H54 (cell line): ENCODE measurements around the gene MDM4.

Experiments used
- DNase-seq: peaks from one replicate; pipeline ENCODE4 v3.0.0; 2011; ENCODE audit warnings: low spot score, mixed read lengths; ENCODE audit not compliant: insufficient read length
- FAIRE-seq: peaks from 3 replicates; lab custom pipeline; 2011; peaks lifted over from hg19 to GRCh38; lab: Jason Lieb, UNC
- POLR2A ChIP-seq: IDR thresholded peaks from 2 replicates; pipeline ENCODE4 v1.6.1; 2011; ENCODE audit warnings: low read depth, mild to moderate bottlenecking, low read length

The MDM4 gene, protein sequence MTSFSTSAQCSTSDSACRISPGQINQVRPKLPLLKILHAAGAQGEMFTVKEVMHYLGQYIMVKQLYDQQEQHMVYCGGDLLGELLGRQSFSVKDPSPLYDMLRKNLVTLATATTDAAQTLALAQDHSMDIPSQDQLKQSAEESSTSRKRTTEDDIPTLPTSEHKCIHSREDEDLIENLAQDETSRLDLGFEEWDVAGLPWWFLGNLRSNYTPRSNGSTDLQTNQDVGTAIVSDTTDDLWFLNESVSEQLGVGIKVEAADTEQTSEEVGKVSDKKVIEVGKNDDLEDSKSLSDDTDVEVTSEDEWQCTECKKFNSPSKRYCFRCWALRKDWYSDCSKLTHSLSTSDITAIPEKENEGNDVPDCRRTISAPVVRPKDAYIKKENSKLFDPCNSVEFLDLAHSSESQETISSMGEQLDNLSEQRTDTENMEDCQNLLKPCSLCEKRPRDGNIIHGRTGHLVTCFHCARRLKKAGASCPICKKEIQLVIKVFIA

DNA sequence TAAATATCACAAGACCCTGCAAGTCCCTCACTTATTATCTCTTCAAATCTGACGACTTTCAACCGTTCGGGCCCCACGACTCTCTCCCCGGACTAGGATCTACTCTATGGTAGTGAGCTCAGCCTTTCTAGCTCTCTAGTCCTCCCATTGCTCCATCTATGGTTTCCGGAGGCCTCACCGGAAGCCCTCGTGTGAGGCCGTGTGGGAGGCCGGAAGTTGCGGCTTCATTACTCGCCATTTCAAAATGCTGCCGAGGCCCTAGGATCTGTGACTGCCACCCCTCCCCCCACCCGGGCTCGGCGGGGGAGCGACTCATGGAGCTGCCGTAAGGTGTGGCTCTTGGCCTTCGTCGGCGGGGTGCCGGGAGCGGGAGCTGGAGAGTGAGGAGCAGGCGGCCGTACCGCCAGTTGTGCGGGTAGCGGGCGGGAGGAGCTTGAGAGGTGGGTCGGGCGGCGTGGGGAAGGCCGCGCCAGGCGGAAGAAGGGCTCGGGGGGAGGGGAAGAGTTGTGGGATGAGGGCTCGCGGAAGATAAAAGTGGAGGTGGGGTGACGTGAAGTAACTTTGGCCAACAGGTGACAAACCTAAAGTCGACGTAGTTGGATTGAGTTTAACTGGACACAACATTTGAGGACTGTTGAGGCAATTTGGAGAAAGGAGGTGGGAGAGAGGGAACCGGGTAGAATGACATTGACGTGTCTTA is at the start of gene MDM4:
TSS of gene MDM4 (plus strand) at position 227 of the 700 bp plus-strand sequence. CDS start 9,113 bp downstream, outside the sequence.
- DNase-seq: peak; percentile 85
- peak; percentile 73 for FAIRE-seq
- TF ChIP-seq POLR2A: peak; percentile 57

DNA sequence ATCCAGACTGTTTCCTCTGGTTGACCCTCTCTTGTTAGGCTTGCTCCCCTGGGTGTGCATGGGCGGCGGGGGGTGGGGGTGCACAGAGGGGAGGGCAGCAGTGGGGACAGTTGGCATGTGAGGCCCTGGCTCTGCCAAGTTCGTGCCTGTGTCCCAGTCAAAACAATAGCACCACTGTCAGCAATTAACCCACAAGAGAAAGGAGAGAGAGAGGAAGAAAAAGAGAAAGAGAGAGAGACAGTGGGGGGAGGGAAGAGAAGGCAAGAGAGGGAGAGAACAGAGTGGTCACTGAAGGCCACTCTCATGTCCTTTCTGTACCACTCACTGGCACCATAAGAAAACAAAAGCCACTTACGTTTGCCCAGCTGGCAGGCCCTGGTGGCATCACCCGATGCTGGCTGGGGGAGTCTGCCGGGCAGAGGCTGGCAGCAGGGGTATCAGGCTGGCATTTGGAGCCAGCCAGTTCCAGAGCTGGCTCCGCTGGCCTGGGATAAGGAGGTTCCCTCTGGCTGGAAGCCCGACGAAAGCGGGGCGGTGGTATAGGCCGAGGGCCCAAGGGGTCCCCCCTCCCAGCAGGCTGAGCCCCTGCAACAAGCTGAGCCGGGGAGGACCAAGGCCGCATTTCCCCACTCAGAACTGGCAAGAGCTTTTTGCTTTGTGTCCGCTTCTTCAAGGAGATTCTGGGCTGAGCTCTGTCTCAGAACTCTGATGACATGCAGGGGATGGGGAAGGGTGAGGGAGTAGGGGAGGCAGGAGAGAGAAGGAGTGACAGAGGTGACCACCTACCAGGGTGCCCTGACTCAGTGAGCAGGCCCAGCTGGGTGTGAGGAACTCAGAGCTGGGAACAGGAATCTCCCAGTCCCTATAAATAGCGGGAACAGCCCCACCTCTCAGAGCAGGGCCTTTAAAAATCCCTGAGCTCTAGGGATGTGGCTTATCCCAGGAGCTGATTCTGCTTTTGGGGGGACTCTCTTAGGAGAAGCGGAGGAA is 49.5 kb upstream of the MDM4 start:
- DNase-seq (no peak), FAIRE-seq (no peak)
- TF ChIP-seq POLR2A: no peak

DNA sequence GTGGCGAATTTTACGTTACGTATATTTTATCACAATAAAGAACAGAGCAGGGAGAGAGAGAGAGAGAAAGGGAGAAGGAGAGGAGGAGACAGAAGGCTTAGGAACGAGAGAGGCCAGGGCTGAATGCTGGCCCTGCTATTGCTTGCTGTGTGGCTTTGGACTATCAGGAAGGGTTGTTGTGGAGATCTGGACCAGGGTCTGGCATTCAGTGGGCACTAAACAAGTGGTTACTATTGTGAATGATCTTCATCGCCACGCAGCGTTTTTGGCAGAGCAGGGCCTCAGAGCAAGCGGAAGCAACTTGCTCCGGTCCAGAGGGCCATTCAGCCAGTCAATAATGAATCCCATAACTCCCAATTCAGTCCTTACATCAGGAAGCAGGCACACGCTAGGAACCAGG is 48.0 kb upstream of the MDM4 start:
- TF ChIP-seq POLR2A: no peak
- DNase-seq: no peak
- FAIRE-seq: no peak

DNA sequence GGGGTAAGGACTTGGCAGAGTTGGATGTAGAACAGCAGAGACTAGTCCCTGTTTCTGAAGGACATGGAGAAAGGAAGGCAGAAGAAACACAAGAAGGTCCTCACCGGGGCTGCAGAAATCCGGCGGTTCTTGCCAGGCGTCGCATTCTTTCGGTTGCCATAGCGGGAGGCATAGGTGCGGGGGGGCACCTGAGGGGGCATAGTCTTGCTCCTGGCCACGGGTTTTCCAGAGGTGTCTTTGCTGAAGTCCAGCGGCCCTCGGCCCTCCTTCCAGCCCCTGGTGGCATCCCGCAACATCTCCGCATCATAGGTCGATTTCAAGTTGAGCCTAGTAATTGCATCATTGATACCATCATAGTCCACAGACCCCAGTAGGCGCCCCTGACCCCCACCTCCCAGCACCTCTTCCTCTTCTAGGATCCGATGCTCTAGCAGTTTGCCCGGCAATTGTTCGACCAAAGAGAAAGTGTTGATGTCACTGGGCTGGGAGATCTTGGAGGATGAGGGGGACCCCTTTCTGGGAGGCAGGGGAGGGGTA is 47.4 kb upstream of the MDM4 start:
- FAIRE-seq: no peak
- no peak for TF ChIP-seq POLR2A
- DNase-seq: no peak

DNA sequence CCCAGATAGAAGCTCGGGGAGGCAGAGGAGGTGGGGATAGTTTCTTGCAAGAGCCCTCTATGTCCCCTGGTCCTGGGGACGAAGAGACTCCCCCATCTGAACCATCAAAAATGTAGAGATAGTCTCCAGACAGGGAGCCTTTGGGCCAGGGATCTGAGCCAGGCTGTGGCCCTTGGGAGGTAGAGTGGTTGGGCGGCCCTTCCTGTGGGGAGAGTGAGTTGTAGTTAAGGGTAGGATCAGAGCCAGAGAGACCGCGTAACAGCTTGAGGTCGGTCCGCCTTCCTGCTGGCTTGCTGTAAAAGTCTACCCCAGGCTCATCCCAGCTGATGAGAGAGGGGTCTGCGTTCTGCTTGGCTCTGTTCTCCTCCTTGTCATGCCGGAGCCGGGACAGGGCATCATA is 46.9 kb upstream of the MDM4 start:
- FAIRE-seq (no peak), DNase-seq (no peak)
- no peak for TF ChIP-seq POLR2A

DNA sequence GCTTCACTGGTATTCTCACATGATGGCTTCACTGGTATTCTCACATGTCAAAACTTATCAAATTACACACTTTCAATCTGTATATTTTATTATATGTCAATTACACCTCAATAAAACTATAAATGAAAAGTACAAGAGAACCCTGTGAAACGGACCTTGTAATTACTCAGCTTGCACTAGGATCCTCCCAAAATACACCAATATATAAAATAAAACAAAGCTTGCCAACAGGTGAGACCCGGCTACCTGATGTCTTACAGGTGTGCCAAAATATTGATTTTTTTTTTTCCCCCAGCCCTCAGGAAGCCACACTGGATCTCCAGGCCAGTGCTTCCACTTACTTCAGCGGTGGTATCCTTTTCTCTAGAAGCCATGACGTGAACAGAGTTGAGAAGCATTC is 44.5 kb upstream of the MDM4 start:
- no peak for DNase-seq
- no peak for FAIRE-seq
- no peak for TF ChIP-seq POLR2A

DNA sequence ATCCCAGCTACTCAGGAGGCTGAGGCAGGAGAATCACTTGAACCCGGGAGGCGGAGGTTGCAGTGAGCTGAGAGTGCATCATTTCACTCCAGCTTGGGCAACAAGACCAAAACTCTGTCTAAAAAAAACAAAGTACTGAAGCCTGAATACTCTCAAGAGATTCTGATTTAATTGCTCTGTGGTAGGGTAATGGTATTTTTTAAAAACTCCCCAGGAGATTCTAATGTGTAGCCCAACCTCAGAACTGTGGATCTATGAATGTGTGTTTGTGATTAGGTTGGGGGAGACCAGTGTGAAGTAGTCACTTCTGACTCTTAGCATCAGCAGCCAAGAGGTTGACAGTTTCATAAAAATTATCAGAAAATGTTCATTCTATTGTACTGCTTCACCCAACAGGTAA is 43.5 kb upstream of the MDM4 start:
- TF ChIP-seq POLR2A: no peak
- FAIRE-seq: no peak

DNA sequence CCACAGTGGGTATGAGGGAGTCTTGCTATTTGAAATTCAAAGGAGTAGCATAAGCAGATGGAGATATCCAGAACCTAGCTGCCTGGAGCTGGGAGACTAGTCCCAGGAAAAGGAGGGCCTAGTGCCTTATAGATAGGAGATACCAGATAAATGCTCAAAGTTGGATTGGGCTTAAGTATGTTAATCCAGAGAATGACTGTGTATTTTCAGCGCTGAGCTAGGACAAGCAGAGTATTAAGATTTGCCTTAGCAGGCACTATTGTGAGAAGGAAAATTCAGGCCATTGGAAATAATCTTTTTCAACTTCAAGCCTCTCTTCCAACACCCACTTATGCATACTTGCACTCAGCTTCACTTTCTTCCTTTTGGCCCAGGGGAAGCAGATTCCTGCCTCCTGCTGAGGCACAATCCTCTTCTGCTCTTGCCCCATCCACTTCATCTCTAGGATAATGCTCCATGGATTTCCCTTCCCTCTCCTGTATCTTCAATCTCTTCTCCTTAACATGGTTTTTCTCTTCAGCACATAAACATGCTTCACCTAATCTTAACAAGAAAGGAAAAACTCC is 42.7 kb upstream of the MDM4 start:
- DNase-seq (no peak), FAIRE-seq (no peak)
- TF ChIP-seq POLR2A: no peak

More for the DNA sequence above, 43.5 kb upstream of the MDM4 start:
- no peak for DNase-seq

DNA sequence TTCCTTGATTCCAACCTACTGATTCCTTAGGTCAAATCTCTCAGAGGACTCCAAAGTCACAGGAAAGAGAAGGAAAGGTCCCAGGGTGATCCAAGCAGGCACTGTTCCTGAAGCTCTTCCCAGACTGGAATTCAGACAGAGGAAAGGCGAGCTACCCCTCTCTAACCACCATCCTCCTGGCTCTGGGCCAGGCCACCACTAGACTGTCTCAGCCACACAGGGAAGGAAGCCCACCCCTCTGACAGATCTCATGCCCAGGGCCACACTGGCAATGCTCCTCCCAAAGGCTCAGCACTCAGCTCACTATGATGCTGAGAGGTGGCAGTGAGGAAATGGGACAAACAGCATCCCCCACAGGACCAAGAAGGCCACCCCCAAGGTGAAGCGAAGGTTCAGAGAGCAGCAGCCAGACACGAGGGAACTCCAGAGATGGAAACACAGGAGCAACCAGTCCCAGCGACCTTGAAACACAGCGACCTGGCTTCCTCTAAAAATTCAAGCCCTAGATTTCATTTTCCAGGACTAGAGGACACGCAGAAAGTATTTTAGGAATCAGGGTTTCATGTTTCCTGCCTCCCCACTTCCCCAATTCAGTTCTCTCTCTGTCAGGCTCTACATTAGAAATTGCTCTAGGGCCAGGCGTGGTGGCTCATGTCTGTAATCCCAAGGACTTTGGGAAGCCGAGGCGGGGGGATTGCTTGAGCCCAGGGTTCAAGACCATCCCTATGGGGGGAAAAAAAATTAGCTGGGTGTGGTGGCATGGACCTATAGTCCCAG is 40.4 kb upstream of the MDM4 start:
- FAIRE-seq (no peak), DNase-seq (no peak)
- no peak for TF ChIP-seq POLR2A

DNA sequence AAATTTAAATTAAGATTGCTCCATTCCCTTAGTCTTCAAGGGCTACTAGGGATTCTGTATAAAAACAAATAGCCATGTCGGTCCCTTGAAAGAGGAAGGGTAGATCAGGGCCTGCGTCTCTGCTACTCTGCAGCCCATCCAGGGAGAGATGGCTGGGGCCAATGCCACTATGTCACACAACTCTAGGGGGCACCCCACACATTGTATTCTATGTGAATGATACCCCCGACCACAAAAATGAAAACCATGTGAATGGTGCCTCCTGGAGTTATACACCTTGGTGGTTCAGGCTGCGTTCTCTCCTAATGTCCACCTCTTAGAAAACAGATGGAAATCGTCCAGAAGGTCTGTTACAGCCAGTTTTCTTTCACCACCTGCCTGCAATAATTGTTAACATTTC is 39.6 kb upstream of the MDM4 start:
- no peak for TF ChIP-seq POLR2A
- DNase-seq (no peak), FAIRE-seq (no peak)

DNA sequence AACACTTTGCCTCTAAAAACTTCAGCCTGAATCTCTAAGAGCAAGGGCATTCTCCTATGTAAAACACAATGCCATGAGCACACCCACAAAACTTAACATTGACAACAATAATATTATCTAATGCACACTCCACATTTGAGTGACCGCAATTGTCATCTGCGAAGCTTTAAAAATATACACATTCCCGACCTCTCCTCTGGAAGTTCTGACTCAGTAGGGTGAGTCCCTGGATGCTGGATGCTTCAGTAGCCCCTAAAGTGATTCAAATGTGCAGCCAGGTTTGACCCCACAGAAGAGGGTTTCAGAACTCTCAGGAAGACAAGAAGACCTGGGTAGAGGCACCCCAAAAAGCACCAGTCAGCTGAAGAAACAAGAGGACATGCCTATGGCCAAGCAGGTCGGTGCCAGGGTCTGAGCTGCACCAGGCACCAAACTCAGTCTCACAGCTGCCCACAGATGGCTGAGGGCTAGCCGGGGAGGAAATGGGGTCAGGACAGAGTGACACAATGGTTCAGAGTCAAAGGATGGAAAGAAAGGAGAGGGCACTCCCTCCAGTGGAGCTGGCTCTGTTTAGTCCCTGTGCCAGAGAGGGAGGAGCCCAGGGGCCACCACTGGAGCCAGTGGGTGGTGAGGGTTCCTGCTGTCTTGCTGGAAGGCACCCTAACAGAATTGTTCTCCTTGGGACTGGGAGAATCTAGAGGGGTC is 39.0 kb upstream of the MDM4 start:
- no peak for FAIRE-seq
- no peak for TF ChIP-seq POLR2A
- peak; percentile 28 for DNase-seq
